ENCODE data around the gene CHRM2. TPM values are rescaled to one million over a fixed set of nuclear protein-coding genes. Genes with fewer than 3 reads are reported as not detected.

Gene CHRM2
- total and polyA plus RNA-seq, 2 of the 4 experiments (the other 2 are of a cell fraction): 79.3 to 184 TPM

DNA sequence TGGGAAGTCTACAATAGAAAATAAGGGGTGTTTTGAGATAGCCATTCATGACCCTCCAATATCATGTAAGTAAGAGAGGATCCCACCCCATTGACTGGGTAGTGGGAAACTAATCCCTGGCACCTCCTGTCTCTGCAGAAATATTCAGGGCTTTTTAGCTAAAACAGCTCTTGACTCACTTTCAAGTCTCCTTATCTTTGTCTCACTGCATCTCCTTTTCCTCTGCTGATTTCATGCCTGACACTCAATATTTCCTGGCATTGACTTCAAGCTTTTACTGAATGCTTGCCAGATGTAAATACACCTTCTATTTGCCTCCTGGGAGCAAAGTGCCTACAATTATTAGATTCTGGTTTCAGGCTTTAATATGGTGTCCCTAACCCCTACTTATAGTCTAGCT, 57.1 kb downstream of the CHRM2 start:
- TF ChIP-seq CEBPB (IDR thresholded peaks at IDR 0.05; ENCODE audit: low read depth, low read length): no peak
- no peak for TF ChIP-seq CHD1 (IDR thresholded peaks at IDR 0.05; ENCODE audit: low read depth, low read length)
- TF ChIP-seq, protein P1, sequence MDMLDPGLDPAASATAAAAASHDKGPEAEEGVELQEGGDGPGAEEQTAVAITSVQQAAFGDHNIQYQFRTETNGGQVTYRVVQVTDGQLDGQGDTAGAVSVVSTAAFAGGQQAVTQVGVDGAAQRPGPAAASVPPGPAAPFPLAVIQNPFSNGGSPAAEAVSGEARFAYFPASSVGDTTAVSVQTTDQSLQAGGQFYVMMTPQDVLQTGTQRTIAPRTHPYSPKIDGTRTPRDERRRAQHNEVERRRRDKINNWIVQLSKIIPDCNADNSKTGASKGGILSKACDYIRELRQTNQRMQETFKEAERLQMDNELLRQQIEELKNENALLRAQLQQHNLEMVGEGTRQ (IDR thresholded peaks at IDR 0.05; ENCODE audit: low read depth, low read length): no peak
- TF ChIP-seq RAD21 (IDR thresholded peaks at IDR 0.05; ENCODE audit: low read length): no peak
- TF ChIP-seq NFE2L2 (IDR thresholded peaks at IDR 0.05; ENCODE audit: low read depth, low read length): no peak
- TF ChIP-seq FOS (IDR thresholded peaks at IDR 0.05; ENCODE audit: low read depth, low read length): no peak
- TF ChIP-seq SMC3 (IDR thresholded peaks at IDR 0.05; ENCODE audit: low read depth, low read length): no peak
- TF ChIP-seq POLR2A (IDR thresholded peaks at IDR 0.05; ENCODE audit: low read depth, low read length): no peak
- no peak for TF ChIP-seq MAFK (IDR thresholded peaks at IDR 0.05; ENCODE audit: low read depth, low read length)
- no peak overlapping the region for H3K9ac ChIP-seq (ENCODE audit: low read depth, low read length)
- intact Hi-C loops (cut with micrococcal nuclease): loop anchor here (5.0 kb wide), 1 partner anchor 667 kb away; no protein-coding TSS in a partner anchor
- peak overlapping the region; percentile 28; the same call in 1 of the 2 replicates for H3K23ac ChIP-seq (ENCODE audit: low read depth, low read length)
- in situ Hi-C loops (cut with MboI; ENCODE audit: low sequenced_read_pairs): no loop called here
- H3K79me1 ChIP-seq (ENCODE audit: low read depth in 1 of 2, low read length in 2 of 2): peaks cover 33 to 67% of the 10 kb centered on the region in 2 experiments
- no peaks in the 10 kb centered on the region for H3K27me3 ChIP-seq (ENCODE audit: control insufficient read depth, insufficient read depth, low read length)
- DNase-seq (peak; percentile 57), ATAC-seq (ENCODE audit: low read depth) (no peak)
- H3K4me1 ChIP-seq (ENCODE audit: control insufficient read depth, insufficient read depth, low read length): peaks cover 24% of the 10 kb centered on the region
- no peak overlapping the region; a peak in 1 of 4 replicates for H4K8ac ChIP-seq (ENCODE audit: low read depth in 2 of 2, low read length in 2 of 2)
- H3K14ac ChIP-seq (replicated peaks; ENCODE audit: low read depth, low read length): no peak overlapping the region
- no peak overlapping the region for H3K4ac ChIP-seq (ENCODE audit: low read depth, low read length)
- peak overlapping the region; percentile 6; the same call in 1 of the 2 replicates for H2BK120ac ChIP-seq (ENCODE audit: low read depth, low read length)
- ChIA-PET CTCF (no interaction called here), POLR2A (ENCODE audit: unreplicated experiment) (interaction anchor here (0.5 kb wide), 1 partner anchor 18 kb away, joined by 3 read pairs; no protein-coding TSS in a partner anchor)
- H2AFZ ChIP-seq (replicated peaks; ENCODE audit: low read length, poor library complexity): no peak overlapping the region
- no peak overlapping the region for H3K56ac ChIP-seq (ENCODE audit: extremely low read depth, insufficient read depth, low read length)
- peaks cover 25% of the 10 kb centered on the region for H3K36me3 ChIP-seq (ENCODE audit: control insufficient read depth, insufficient read depth, low read length)
- H3K9me1 ChIP-seq (ENCODE audit: insufficient read depth, low read length): peaks cover 23% of the 10 kb centered on the region
- peak overlapping the region; percentile 25 for H2BK5ac ChIP-seq (ENCODE audit: low read depth, low read length, poor library complexity, severe bottlenecking)
- H3K27ac ChIP-seq (ENCODE audit: insufficient read depth, low read length): peak overlapping the region; percentile 37; the same call in 1 of the 2 replicates
- peak overlapping the region; percentile 46; the same call in 1 of the 2 replicates for H4K5ac ChIP-seq (ENCODE audit: low read depth, low read length)
- H3K9me3 ChIP-seq (ENCODE audit: control insufficient read depth, insufficient read depth, low read length): no peaks in the 10 kb centered on the region
- 0 out of 2 replicates have a peak overlapping the region, but pooled peaks have one; percentile 27 for H2BK20ac ChIP-seq (ENCODE audit: low read depth, low read length)
- no peak overlapping the region for H4K91ac ChIP-seq (ENCODE audit: insufficient read depth, low read depth, low read length)
- no peak overlapping the region for H2BK15ac ChIP-seq (ENCODE audit: low read depth, low read length)
- no TSS peak for BruUV-seq (replicated peaks)
- H3K4me3 ChIP-seq (ENCODE audit: insufficient read depth, low read depth, low read length): no peak overlapping the region
- no peak overlapping the region for H2AK9ac ChIP-seq (replicated peaks; ENCODE audit: low read depth, low read length, poor library complexity)
- dilution Hi-C loops (cut with HindIII; ENCODE audit: low sequenced_read_pairs, unreplicated experiment): no loop called here
- peak overlapping the region; percentile 38; the same call in 1 of the 2 replicates for H3K18ac ChIP-seq (ENCODE audit: low read depth, low read length)
- peak overlapping the region; percentile 2; the same call in 1 of the 2 replicates for H3K4me2 ChIP-seq (ENCODE audit: low read depth, low read length)
- H4K20me1 ChIP-seq (ENCODE audit: insufficient read depth, low read length): no peaks in the 10 kb centered on the region; the same call in 1 of the 2 replicates
- H2AK5ac ChIP-seq (ENCODE audit: low read depth, low read length): 0 out of 2 replicates have a peak overlapping the region, but pooled peaks have one; percentile 21
